HepG2 (cell line): ENCODE results near the gene NUAK1. TPM values are rescaled to one million over a fixed set of nuclear protein-coding genes. Genes with fewer than 3 reads are reported as not detected.

Source experiments
- ATAC-seq: fragments of 200-7000 bp; cut with Tn5 transposase; 3 replicates; pipeline ENCODE4 v1.9.1; 2020; ENCODE audit warnings: mild to moderate bottlenecking, moderate library complexity
- BruUV-seq: library from RNA; stranded (reverse); fragments of 400-500 nt; replicated peaks from 2 replicates; lab custom pipeline; 2021; lab: Mats Ljungman, UMichigan
- CTCF ChIA-PET: fragments of 300-600 bp; formaldehyde crosslinking; extraction: SDS; loops from one replicate; lab custom pipeline; 2021; ENCODE audit warnings: low total read pairs, inconsistent platforms, low intra/inter-chr PET ratio; lab: Yijun Ruan, JAX
- POLR2A ChIA-PET: fragments of 350-600 bp; sonication (Branson Sonifier 250); formaldehyde crosslinking; loops from one replicate; lab custom pipeline; 2020; ENCODE audit warnings: antibody characterized with exemption, inconsistent platforms; lab: Yijun Ruan, JAX
- DNase-seq: peaks from one replicate; pipeline ENCODE4 v3.0.0-alpha.2; 2015; ENCODE audit warnings: low spot score
- FAIRE-seq: peaks from 3 replicates; lab custom pipeline; 2011; peaks lifted over from hg19 to GRCh38; lab: Jason Lieb, UNC
- H2AFZ ChIP-seq: one replicate; pipeline ENCODE4 v1.6.1; 2011; ENCODE audit warnings: low read length, inconsistent platforms
- H3K27ac ChIP-seq: fragments of 300-600 bp; 3 replicates; pipeline ENCODE4 v1.8.0; 2011; ENCODE audit warnings: mixed run types, mild to moderate bottlenecking, mixed read lengths, low read length, inconsistent platforms; ENCODE audit not compliant: insufficient read depth; ENCODE audit errors: extremely low read length
- H3K27me3 ChIP-seq, 2 experiments: fragments of 200-600 bp in 1 of 2; 2 replicates in 1 of 2; 3 replicates in 1 of 2; pipeline versions ENCODE4 v1.6.0 to v1.8.0; 2011; ENCODE audit warnings: low read length in 2 of 2, mild to moderate bottlenecking in 2 of 2, moderate library complexity in 2 of 2, inconsistent platforms in 1 of 2; ENCODE audit not compliant: insufficient read depth in 2 of 2, control insufficient read depth in 1 of 2
- H3K36me3 ChIP-seq, 2 experiments: fragments of 200-600 bp in 1 of 2; replicated peaks in 1 of 2; 2 replicates in 1 of 2; 3 replicates in 1 of 2; pipeline versions ENCODE4 v1.5.1 to v1.8.0; 2011; ENCODE audit warnings: low read length in 2 of 2, inconsistent platforms in 1 of 2; ENCODE audit not compliant: insufficient read depth in 2 of 2, control insufficient read depth in 1 of 2
- H3K4me1 ChIP-seq: 2 replicates; pipeline ENCODE4 v1.5.1; 2012; ENCODE audit warnings: low read length, inconsistent platforms; ENCODE audit not compliant: insufficient read depth
- H3K4me2 ChIP-seq: 2 replicates; pipeline ENCODE4 v1.6.0; 2011; ENCODE audit warnings: low read depth, low read length, inconsistent platforms
- H3K4me3 ChIP-seq, 3 experiments: fragments of 200-600 bp in 1 of 3; sonication (generic), shearing (Covaris generic) in 1 of 3; replicated peaks in 1 of 3; 2 replicates each; pipeline ENCODE4 v1.5.1; 2011 to 2016; ENCODE audit warnings: low read length in 3 of 3, inconsistent platforms in 2 of 3, low read depth in 2 of 3, mild to moderate bottlenecking in 2 of 3, control low read depth in 1 of 3, mixed read lengths in 1 of 3; ENCODE audit not compliant: insufficient read depth in 1 of 3
- H3K79me2 ChIP-seq: one replicate; pipeline ENCODE4 v1.6.1; 2011; ENCODE audit warnings: low read length, inconsistent platforms; ENCODE audit not compliant: insufficient read depth
- H3K9ac ChIP-seq: 2 replicates; pipeline ENCODE4 v1.6.0; 2011; ENCODE audit warnings: mild to moderate bottlenecking, low read depth, low read length, inconsistent platforms; ENCODE audit not compliant: insufficient read depth
- H3K9me3 ChIP-seq: 2 replicates; pipeline ENCODE4 v1.5.1; 2012; ENCODE audit warnings: mild to moderate bottlenecking, low read length
- H4K20me1 ChIP-seq: 2 replicates; pipeline ENCODE4 v1.6.0; 2011; ENCODE audit warnings: inconsistent platforms, mild to moderate bottlenecking, low read length, moderate library complexity; ENCODE audit not compliant: insufficient read depth
- PTBP1 ChIP-seq: fragments of 200-400 bp; formaldehyde crosslinking; IDR thresholded peaks from 2 replicates; pipeline ENCODE4 v1.6.1; 2018; ENCODE audit warnings: low read length, low read depth; ENCODE audit not compliant: poor library complexity, severe bottlenecking
- ZNF331 ChIP-seq: sonication (generic); formaldehyde crosslinking; IDR thresholded peaks from 2 replicates; pipeline ENCODE4 v1.4.0; 2020; ENCODE audit warnings: missing genetic modification reagents
- ZNF766 ChIP-seq: sonication (generic); formaldehyde crosslinking; IDR thresholded peaks from 2 replicates; pipeline ENCODE4 v1.5.0; 2020; ENCODE audit warnings: missing genetic modification reagents, borderline replicate concordance
- ZNF768 ChIP-seq: sonication (generic); formaldehyde crosslinking; IDR thresholded peaks from 2 replicates; pipeline ENCODE4 v1.4.0; 2020; ENCODE audit warnings: missing genetic modification reagents
- ZNF841 ChIP-seq: sonication (generic); formaldehyde crosslinking; IDR thresholded peaks from 2 replicates; pipeline ENCODE4 v1.8.1; 2023; ENCODE audit warnings: missing genetic modification reagents, borderline replicate concordance
- WGBS: methylation state at CpG from one replicate; pipeline ENCODE4 v1.1.6; 2017; ENCODE audit warnings: low lambda C conversion rate; 5-methylcytosine and 5-hydroxymethylcytosine counted together
- in situ Hi-C: cut with HindIII; loops from 2 replicates; pipeline ENCODE4 v1.10.0; 2017; ENCODE audit warnings: low pct_unique_long_range_greater_than_20kb; ENCODE audit not compliant: extremely low pct_ligation_motif_present
- intact Hi-C: fragments of 100-400 bp; cut with micrococcal nuclease; formaldehyde crosslinking; loops from one replicate; pipeline ENCODE4 v1.10.0; 2022; ENCODE audit not compliant: unreplicated experiment
- polyA plus RNA-seq, 8 experiments: library from polyadenylated mRNA; depleted of rRNA in 3 of 8; stranded (reverse) in 7 of 8; unstranded in 1 of 8; fragments of >200 nt; fragmentation: Illumina TruSeq in 4 of 8; extraction: Trizol in 4 of 8; gene quantifications; 2 replicates each; pipeline versions ENCODE4 v1.2.1 to v1.2.3, GENCODE V29; 2011 to 2016; ENCODE audit warnings: low read depth in 4 of 8, missing spikeins in 1 of 8, mixed read lengths in 1 of 8; ENCODE audit not compliant: insufficient read depth in 1 of 8
- total RNA-seq, 5 experiments: library from RNA; depleted of rRNA; stranded (reverse); fragments of >200 nt; fragmentation: Illumina TruSeq; extraction: Trizol; gene quantifications; 2 replicates each; pipeline ENCODE4 v1.2.3, GENCODE V29; 2016; ENCODE audit warnings: low read depth in 1 of 5
- TF ChIP-seq, protein P1 (sequence below): sonication (generic); formaldehyde crosslinking; IDR thresholded peaks from 2 replicates; pipeline ENCODE4 v1.4.0; 2020; ENCODE audit warnings: mild to moderate bottlenecking, missing genetic modification reagents
- TF ChIP-seq, protein P2 (sequence below): IDR thresholded peaks from 2 replicates; pipeline ENCODE4 v1.6.1; 2018; ENCODE audit warnings: missing genetic modification reagents, mild to moderate bottlenecking, missing compliant biosample characterization

NUAK1 gene
- total and polyA plus RNA-seq, 2 of the 13 experiments (the other 11 are each of a cell fraction or from before 2014, with no cell fraction given): 1.7 to 1.9 TPM

DNA sequence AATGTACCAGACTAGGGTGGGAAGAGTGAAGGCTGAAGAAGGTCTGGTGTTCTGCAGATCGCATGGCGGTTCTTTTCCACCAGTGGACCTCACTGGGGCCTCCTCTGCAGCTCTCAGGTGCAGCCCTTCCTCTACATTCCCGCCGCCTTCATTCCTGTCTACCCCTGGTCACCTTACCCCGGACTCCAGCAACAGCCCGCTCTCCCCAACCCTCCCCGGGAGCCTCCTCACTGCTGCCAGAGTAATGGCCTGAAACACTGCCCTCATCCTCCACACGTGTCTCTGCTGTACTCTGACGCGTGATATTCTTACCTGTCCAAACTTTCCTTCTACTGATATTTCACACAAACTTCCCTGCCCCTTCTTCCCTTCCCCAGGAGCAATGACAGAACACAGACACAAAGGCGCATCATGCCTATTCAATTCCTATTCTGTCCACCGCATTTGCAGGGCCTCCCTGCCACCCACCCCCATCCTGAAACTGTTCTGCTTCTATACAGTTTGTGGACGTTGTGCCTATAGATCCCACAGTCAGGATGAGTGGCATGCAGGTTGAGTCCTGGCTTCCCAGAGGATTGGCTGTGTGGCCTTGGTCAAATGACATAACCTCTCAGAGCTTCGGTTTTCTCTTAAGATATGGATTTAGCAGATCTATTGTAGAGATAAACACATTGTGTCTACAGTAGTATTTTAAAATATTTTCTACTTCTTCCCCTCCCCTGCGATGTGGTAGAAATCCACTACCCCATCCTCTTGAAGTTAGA is 1.7 kb upstream of the NUAK1 start:
- H3K4me1 ChIP-seq: peaks cover 38% of the 10 kb centered on the region
- no peaks in the 10 kb centered on the region for H3K36me3 ChIP-seq
- POLR2A ChIA-PET: interaction anchor here (1.3 to 2.7 kb wide), 5 partner anchors 9 to 41 kb away, joined by 3 to 12 read pairs (median 9); no protein-coding TSS in a partner anchor
- CTCF ChIA-PET: no interaction called here
- H3K4me3 ChIP-seq: peak overlapping the region; percentile 70 to 82 (median 73)
- H4K20me1 ChIP-seq: no peaks in the 10 kb centered on the region
- no peak for FAIRE-seq
- no peak overlapping the region for H3K27ac ChIP-seq
- no peak for DNase-seq
- no peak for TF ChIP-seq ZNF331 (CRISPR knock-in tag)
- TF ChIP-seq ZNF768 (CRISPR knock-in tag): peak; percentile 58; the same call in 1 of the 2 replicates
- in situ Hi-C loops (loop anchor here (10.0 kb wide), 1 partner anchor 716 kb away; no protein-coding TSS in a partner anchor), intact Hi-C loops (no loop called here)
- H3K9me3 ChIP-seq: no peaks in the 10 kb centered on the region
- H3K9ac ChIP-seq: peak overlapping the region; percentile 74
- H3K27me3 ChIP-seq: peaks cover 0 to 13% of the 10 kb centered on the region in 2 experiments; a peak in 2 of 5 replicates
- TSS peak; percentile 64 for BruUV-seq
- 49% methylated on average over 15 of the region's 15 CpGs for WGBS
- H2AFZ ChIP-seq: no peak overlapping the region
- H3K4me2 ChIP-seq: peak overlapping the region; percentile 73
- peak; percentile 2; the same call in 1 of the 3 replicates for ATAC-seq
- H3K79me2 ChIP-seq: no peaks in the 10 kb centered on the region

DNA sequence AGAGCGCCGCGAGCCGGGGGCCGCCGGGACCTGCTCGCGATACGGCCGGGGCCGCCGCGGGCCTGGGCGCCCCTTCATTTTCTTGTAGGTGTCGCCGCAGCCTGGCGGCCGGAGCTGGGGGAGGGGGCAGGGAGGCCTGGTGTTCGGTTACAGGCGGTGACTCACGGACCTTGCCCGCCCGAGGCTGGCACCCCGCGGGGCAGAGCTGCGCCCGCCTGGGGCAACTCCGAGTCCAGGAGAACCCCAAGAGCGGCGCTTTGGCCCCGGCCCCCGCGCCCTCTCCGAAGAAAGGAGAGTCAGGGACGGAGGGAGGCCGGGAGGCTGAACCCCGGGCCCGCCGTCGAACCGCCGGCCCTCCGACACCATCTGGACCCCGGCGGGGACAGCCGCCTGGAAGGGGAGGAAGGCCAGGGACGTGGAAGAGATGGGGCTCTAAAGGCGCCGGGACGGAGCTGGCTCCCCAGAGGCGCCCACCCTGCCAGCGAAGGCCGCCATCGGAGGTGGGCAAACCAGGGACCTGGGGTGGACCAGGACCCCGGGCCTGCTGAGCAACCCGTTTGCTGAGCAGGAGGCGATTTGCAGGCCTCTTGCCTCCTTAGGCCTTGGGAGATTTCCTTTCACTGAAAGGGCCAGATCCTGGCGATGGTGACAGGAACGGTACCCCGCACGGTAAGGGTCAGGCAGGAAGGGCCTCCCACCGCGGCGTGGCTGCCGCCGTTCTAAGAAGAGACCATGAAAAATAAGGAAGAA is 843 bp upstream of the NUAK1 start:
- peak overlapping the region; percentile 70 to 82 (median 73) for H3K4me3 ChIP-seq
- peak; percentile 52 for DNase-seq
- H3K9ac ChIP-seq: peak overlapping the region; percentile 74
- in situ Hi-C loops: loop anchor here (10.0 kb wide), 2 partner anchors 55 to 715 kb away; no protein-coding TSS in a partner anchor
- no peaks in the 10 kb centered on the region for H3K9me3 ChIP-seq
- CTCF ChIA-PET: no interaction called here
- H3K4me2 ChIP-seq: peak overlapping the region; percentile 73
- no peak for FAIRE-seq
- peak overlapping the region; percentile 34 for H3K27ac ChIP-seq
- peaks cover 46% of the 10 kb centered on the region for H3K4me1 ChIP-seq
- H3K79me2 ChIP-seq: no peaks in the 10 kb centered on the region
- POLR2A ChIA-PET: interaction anchor here (0.7 to 2.7 kb wide), 12 partner anchors 9 to 162 kb away, joined by 3 to 12 read pairs (median 7); no protein-coding TSS in a partner anchor
- no peaks in the 10 kb centered on the region for H4K20me1 ChIP-seq
- intact Hi-C loops: loop anchor here (5.0 kb wide), 1 partner anchor 107 kb away; no protein-coding TSS in a partner anchor
- no TSS peak for BruUV-seq
- no peaks in the 10 kb centered on the region for H3K36me3 ChIP-seq
- peak; percentile 72 for ATAC-seq
- peaks cover 0 to 13% of the 10 kb centered on the region in 2 experiments; a peak in 2 of 5 replicates for H3K27me3 ChIP-seq
- no peak overlapping the region for H2AFZ ChIP-seq
- WGBS: 6% methylated on average over 23 of the region's 66 CpGs
- TF ChIP-seq ZNF841 (CRISPR knock-in tag): no peak
- TF ChIP-seq, protein P1, sequence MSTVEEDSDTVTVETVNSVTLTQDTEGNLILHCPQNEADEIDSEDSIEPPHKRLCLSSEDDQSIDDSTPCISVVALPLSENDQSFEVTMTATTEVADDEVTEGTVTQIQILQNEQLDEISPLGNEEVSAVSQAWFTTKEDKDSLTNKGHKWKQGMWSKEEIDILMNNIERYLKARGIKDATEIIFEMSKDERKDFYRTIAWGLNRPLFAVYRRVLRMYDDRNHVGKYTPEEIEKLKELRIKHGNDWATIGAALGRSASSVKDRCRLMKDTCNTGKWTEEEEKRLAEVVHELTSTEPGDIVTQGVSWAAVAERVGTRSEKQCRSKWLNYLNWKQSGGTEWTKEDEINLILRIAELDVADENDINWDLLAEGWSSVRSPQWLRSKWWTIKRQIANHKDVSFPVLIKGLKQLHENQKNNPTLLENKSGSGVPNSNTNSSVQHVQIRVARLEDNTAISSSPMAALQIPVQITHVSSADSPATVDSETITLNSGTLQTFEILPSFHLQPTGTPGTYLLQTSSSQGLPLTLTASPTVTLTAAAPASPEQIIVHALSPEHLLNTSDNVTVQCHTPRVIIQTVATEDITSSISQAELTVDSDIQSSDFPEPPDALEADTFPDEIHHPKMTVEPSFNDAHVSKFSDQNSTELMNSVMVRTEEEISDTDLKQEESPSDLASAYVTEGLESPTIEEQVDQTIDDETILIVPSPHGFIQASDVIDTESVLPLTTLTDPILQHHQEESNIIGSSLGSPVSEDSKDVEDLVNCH: no peak
- TF ChIP-seq PTBP1: no peak
- TF ChIP-seq ZNF766 (CRISPR knock-in tag): peak; percentile 54; the same call in 1 of the 2 replicates
- TF ChIP-seq, protein P2, sequence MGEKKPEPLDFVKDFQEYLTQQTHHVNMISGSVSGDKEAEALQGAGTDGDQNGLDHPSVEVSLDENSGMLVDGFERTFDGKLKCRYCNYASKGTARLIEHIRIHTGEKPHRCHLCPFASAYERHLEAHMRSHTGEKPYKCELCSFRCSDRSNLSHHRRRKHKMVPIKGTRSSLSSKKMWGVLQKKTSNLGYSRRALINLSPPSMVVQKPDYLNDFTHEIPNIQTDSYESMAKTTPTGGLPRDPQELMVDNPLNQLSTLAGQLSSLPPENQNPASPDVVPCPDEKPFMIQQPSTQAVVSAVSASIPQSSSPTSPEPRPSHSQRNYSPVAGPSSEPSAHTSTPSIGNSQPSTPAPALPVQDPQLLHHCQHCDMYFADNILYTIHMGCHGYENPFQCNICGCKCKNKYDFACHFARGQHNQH: no peak
